ENCODE results near the gene APOA4.

The APOA4 gene

GRCh38 chr11:116823031-116823843 is at the start of gene APOA4:
Gene APOA4 (minus strand): TSS chr11:116823304. CDS start chr11:116823191, 113 bp downstream.
- no peak for TF ChIP-seq CTCF (IDR thresholded peaks at IDR 0.05; ENCODE audit: insufficient read depth, low read depth, low read length, missing control alignments)
- DNase-seq (ENCODE audit: low read depth) = no peak
- no peak within 1 kb of the TSS for H3K4me3 ChIP-seq (ENCODE audit: low read length)

GRCh38 chr11:116871248-116871647 is 48.1 kb upstream of the APOA4 start:
- no peak for TF ChIP-seq CTCF (IDR thresholded peaks at IDR 0.05; ENCODE audit: insufficient read depth, low read depth, low read length, missing control alignments)
- DNase-seq (ENCODE audit: low read depth) = peak; percentile 83
- H3K4me3 ChIP-seq (ENCODE audit: low read length) = no peak overlapping the region

- no peak for DNase-seq (ENCODE audit: low read depth)
- no peak overlapping the region for H3K4me3 ChIP-seq (ENCODE audit: low read length)
- no peak for TF ChIP-seq CTCF (IDR thresholded peaks at IDR 0.05; ENCODE audit: insufficient read depth, low read depth, low read length, missing control alignments)
These were observed 47.0 kb upstream of the APOA4 start for GRCh38 chr11:116870054-116870453.

GRCh38 chr11:116869610-116870009 is 46.5 kb upstream of the APOA4 start:
- no peak for TF ChIP-seq CTCF (IDR thresholded peaks at IDR 0.05; ENCODE audit: insufficient read depth, low read depth, low read length, missing control alignments)
- no peak for DNase-seq (ENCODE audit: low read depth)
- H3K4me3 ChIP-seq (ENCODE audit: low read length) = no peak overlapping the region

GRCh38 chr11:116868066-116868465 is 45.0 kb upstream of the APOA4 start:
- no peak for DNase-seq (ENCODE audit: low read depth)
- no peak for TF ChIP-seq CTCF (IDR thresholded peaks at IDR 0.05; ENCODE audit: insufficient read depth, low read depth, low read length, missing control alignments)
- no peak overlapping the region for H3K4me3 ChIP-seq (ENCODE audit: low read length)

- H3K4me3 ChIP-seq (ENCODE audit: low read length) = no peak overlapping the region
- no peak for DNase-seq (ENCODE audit: low read depth)
- TF ChIP-seq CTCF (IDR thresholded peaks at IDR 0.05; ENCODE audit: insufficient read depth, low read depth, low read length, missing control alignments) = no peak
These were observed 44.5 kb upstream of the APOA4 start for GRCh38 chr11:116867619-116868018.

All from epithelial cell of esophagus (primary cell).